Measurements from ENCODE around the gene PLD1.
A peak's percentile ranks its signal among the peaks of the same experiment; 100 is the strongest.
"Not testable (repeated sequence)": the region's sequence is repeated elsewhere in the genome, so short reads cannot be mapped to it uniquely, and the experiment has no call there.

The PLD1 gene

GRCh38 chr3:171598990-171599389 is 211.3 kb downstream of the PLD1 start:
- no peak for DNase-seq

GRCh38 chr3:171592786-171593185 is 217.5 kb downstream of the PLD1 start:
- DNase-seq, result no peak

- DNase-seq, result no peak
Observed at GRCh38 chr3:171591070-171591469, 219.2 kb downstream of the PLD1 start.

GRCh38 chr3:171586274-171586673 is 224.0 kb downstream of the PLD1 start:
- DNase-seq, result no peak

- DNase-seq, result no peak
Observed at GRCh38 chr3:171585039-171585438, 225.2 kb downstream of the PLD1 start.

- DNase-seq, result no peak
Observed at GRCh38 chr3:171584100-171584499, 226.2 kb downstream of the PLD1 start.

GRCh38 chr3:171574556-171575240 is 235.6 kb downstream of the PLD1 start:
- no peak for DNase-seq

- DNase-seq, result no peak
Observed at GRCh38 chr3:171569571-171570132, 240.6 kb downstream of the PLD1 start.

- DNase-seq, result no peak
Observed at GRCh38 chr3:171568766-171569165, 241.5 kb downstream of the PLD1 start.

- DNase-seq, result peak; percentile 20
Observed at GRCh38 chr3:171566803-171567422, 243.4 kb downstream of the PLD1 start.

- peak; percentile 75 for DNase-seq
Observed at GRCh38 chr3:171565481-171566058, 244.7 kb downstream of the PLD1 start.

GRCh38 chr3:171564748-171565480 is 245.4 kb downstream of the PLD1 start:
- DNase-seq, result no peak

GRCh38 chr3:171563298-171563697 is 247.0 kb downstream of the PLD1 start:
- no peak for DNase-seq

GRCh38 chr3:171562459-171562858 is 247.8 kb downstream of the PLD1 start:
- not testable (repeated sequence) for DNase-seq

- no peak for DNase-seq
Observed at GRCh38 chr3:171561596-171562323, 248.5 kb downstream of the PLD1 start.

GRCh38 chr3:171559586-171559985 is 250.7 kb downstream of the PLD1 start:
- no peak for DNase-seq

- no peak for DNase-seq
Observed at GRCh38 chr3:171558188-171558696, 252.0 kb downstream of the PLD1 start.

GRCh38 chr3:171557173-171557572 is 253.1 kb downstream of the PLD1 start:
- DNase-seq, result no peak

GRCh38 chr3:171556574-171557145 is 253.6 kb downstream of the PLD1 start:
- DNase-seq, result peak; percentile 51

- DNase-seq, result no peak
Observed at GRCh38 chr3:171556148-171556547, 254.1 kb downstream of the PLD1 start.

GRCh38 chr3:171553086-171553485 is 257.2 kb downstream of the PLD1 start:
- DNase-seq, result no peak

GRCh38 chr3:171552531-171552930 is 257.8 kb downstream of the PLD1 start:
- no peak for DNase-seq

Measured in NCI-H524 treated with DMSO at 0.1 percent for 48 hours (cell line).